Stimulated activated CD4-positive, alpha-beta T cell treated with anti-CD3 and anti-CD28 coated beads, Interleukin-15, amount 100 ng/mL, for 24 hours (primary cell): ENCODE measurements around the gene LMF1.
A peak's percentile ranks its signal among the peaks of the same experiment; 100 is the strongest.
"Not testable (repeated sequence)": the region's sequence is repeated elsewhere in the genome, so short reads cannot be mapped to it uniquely, and the experiment has no call there.

ENCODE experiments used
- DNase-seq: peaks from one replicate; pipeline ENCODE4 v3.0.0-alpha.2; 2020

The LMF1 gene

GRCh38 chr16:891353-891740 lies 79.4 kb downstream of the LMF1 start:
- no peak for DNase-seq

GRCh38 chr16:890716-891352 lies 80.0 kb downstream of the LMF1 start:
- DNase-seq: no peak

- DNase-seq: no peak
Observed at GRCh38 chr16:890217-890616, 80.6 kb downstream of the LMF1 start.

- DNase-seq: no peak
Observed at GRCh38 chr16:889586-889985, 81.2 kb downstream of the LMF1 start.

GRCh38 chr16:888901-889570 lies 81.7 kb downstream of the LMF1 start:
- DNase-seq: no peak

GRCh38 chr16:888456-888855 lies 82.3 kb downstream of the LMF1 start:
- DNase-seq: not testable (repeated sequence)

- no peak for DNase-seq
Observed at GRCh38 chr16:887846-888245, 82.9 kb downstream of the LMF1 start.

DNA sequence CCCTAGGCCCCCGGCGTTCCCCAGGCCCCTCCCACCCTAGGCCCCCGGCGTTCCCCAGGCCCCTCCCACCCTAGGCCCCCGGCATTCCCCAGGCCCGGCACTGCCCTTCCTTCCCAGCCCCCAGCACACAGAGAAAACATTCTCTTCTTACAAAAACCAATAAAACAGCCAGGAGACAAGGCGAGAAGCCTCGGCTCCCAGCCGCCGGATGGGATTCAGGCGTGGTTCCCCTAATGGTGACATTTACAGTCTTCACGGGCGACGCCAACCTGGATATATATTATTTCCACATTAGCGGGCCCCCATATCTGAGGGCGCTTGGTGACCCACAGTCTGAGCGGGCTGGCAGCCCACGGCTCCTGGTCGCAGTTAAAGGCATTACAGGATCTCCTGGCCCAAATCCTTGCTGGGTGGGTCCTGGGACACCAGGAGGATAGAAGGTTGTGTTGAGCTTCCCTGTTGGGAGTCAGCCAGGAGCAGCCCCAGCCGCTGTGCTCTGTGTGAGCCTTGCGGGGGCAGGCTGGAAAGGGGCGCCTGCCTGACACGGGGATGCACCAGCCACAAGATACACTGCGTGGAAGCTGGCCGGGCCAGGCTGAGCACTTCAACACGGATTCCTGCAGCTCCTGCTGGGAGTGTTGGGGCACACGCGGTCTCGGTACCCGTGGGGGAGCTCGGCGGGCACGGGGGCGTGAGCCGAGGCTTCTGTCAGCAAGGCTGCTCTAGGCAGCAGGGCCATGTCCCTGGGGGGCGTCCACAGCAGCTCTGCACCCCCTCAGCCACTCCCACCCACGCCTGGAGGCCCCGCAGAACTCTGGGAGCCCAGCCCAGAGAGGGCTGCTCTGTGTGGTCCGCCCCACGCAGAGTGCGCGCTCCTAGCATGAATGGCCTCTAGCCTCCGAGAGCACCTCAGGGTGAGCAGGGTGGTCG lies 83.7 kb downstream of the LMF1 start:
- no peak for DNase-seq

DNA sequence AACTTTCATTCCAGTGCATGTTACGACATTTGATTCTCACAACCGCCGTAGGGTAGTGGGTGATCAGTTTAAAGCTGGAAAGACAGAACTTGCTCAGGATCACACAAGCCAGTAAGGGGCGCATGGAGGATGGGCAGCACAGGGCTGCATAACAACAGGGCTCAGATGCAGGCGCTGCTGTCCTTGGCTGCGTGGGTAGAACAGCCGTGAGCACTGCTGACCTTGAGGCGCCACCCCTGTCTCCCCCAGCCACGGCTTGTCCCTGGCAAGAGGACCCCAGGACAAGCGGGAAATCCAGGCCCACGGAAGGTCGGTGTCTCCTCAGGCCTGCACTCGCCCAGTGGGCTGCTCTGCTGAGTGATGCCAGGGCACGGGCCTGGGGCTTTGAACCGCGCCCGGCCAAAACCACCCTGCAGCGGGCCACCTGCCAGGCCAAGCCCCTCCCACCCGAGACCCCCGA lies 84.7 kb downstream of the LMF1 start:
- no peak for DNase-seq

GRCh38 chr16:885391-885790 lies 85.4 kb downstream of the LMF1 start:
- DNase-seq: no peak

DNA sequence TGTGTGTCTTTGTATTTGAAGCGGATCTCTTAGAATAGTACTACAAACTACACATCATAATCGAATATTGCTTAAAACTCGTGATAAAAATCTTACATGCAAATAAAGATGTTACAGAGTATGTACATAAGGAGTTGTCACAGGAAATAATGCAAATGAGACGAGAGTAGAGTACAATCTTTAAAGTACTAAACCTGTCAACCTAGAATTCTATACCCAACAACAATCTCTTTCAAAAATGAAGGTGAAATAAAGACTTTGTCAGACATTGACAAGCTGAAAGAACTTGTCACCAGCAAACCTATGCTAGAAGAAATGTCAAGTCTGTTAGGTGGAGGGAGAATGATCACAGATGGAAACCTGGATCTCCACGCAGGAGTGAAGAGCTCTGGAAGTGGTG lies 86.6 kb downstream of the LMF1 start:
- no peak for DNase-seq

DNA sequence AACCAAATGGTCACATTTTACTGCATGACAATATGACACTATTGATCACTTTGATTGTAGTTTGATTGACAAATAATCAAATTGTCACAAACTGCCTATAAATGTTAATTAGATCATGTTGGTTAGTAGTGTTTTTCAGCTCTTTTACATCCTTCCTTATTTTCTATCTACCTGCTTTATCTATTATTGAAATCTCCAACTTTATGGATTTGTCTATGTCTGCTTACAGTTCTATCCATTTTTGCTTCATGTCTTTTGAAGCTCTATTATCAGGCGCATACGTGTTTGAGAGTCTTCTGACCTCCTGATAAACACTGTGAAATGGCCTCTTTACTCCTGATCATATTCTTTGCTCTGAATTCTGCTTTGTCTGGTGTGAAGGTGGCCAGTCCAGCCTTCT lies 87.0 kb downstream of the LMF1 start:
- DNase-seq: no peak

GRCh38 chr16:883340-883739 lies 87.4 kb downstream of the LMF1 start:
- DNase-seq: no peak

- not testable (repeated sequence) for DNase-seq
Observed at GRCh38 chr16:882671-883070, 88.1 kb downstream of the LMF1 start.

GRCh38 chr16:882256-882655 lies 88.5 kb downstream of the LMF1 start:
- no peak for DNase-seq

- DNase-seq: no peak
Observed at GRCh38 chr16:881219-882097, 89.3 kb downstream of the LMF1 start.

GRCh38 chr16:880471-881171 lies 90.2 kb downstream of the LMF1 start:
- DNase-seq: no peak

- DNase-seq: no peak
Observed at GRCh38 chr16:879986-880385, 90.8 kb downstream of the LMF1 start.

GRCh38 chr16:879461-879861 lies 91.3 kb downstream of the LMF1 start:
- DNase-seq: no peak

GRCh38 chr16:878886-879285 lies 91.9 kb downstream of the LMF1 start:
- no peak for DNase-seq

- peak; percentile 58 for DNase-seq
Observed at GRCh38 chr16:878072-878784, 92.6 kb downstream of the LMF1 start.
